K562 (cell line): ENCODE measurements around the gene TEKT2. TPM values are rescaled to one million over a fixed set of nuclear protein-coding genes. Genes with fewer than 3 reads are reported as not detected.
A peak's percentile ranks its signal among the peaks of the same experiment; 100 is the strongest.

Source experiments
- BCOR ChIP-seq: fragments of 450-650 bp; IDR thresholded peaks from 2 replicates; pipeline ENCODE4 v1.6.1; 2016
- CBX2 ChIP-seq: fragments of 200-600 bp; sonication (generic); IDR thresholded peaks from one replicate; pipeline ENCODE4 v1.6.1; 2012; ENCODE audit warnings: mild to moderate bottlenecking, low read length, inconsistent platforms; ENCODE audit not compliant: insufficient read depth, poor library complexity, severe bottlenecking
- FOXK1 ChIP-seq: sonication (generic); formaldehyde crosslinking; IDR thresholded peaks from 2 replicates; pipeline ENCODE4 v1.8.0; 2022; ENCODE audit warnings: missing genetic modification reagents, mild to moderate bottlenecking, borderline replicate concordance
- MLLT1 ChIP-seq, 2 experiments: fragments of 450-650 bp; IDR thresholded peaks; 2 replicates each; pipeline ENCODE4 v1.6.1; 2016
- NFXL1 ChIP-seq: fragments of 450-650 bp; formaldehyde crosslinking; IDR thresholded peaks from 2 replicates; pipeline ENCODE4 v1.4.0; 2021; ENCODE audit warnings: mild to moderate bottlenecking
- SAFB2 ChIP-seq: fragments of 200-400 bp; formaldehyde crosslinking; IDR thresholded peaks from 2 replicates; pipeline ENCODE4 v1.6.1; 2018; ENCODE audit warnings: borderline replicate concordance, low read length, low read depth, moderate library complexity; ENCODE audit not compliant: severe bottlenecking
- SP1 ChIP-seq: sonication (generic); formaldehyde crosslinking; IDR thresholded peaks from 2 replicates; pipeline ENCODE4 v1.8.1; 2022; ENCODE audit warnings: mild to moderate bottlenecking, missing genetic modification reagents
- TAL1 ChIP-seq: fragments of 450-650 bp; IDR thresholded peaks from 2 replicates; pipeline ENCODE4 v1.6.1; 2016; ENCODE audit warnings: mild to moderate bottlenecking
- USF2 ChIP-seq: sonication (generic); formaldehyde crosslinking; IDR thresholded peaks from 2 replicates; pipeline ENCODE4 v1.5.0; 2020; ENCODE audit warnings: missing genetic modification reagents
- YY1 ChIP-seq, 3 experiments: IDR thresholded peaks; 2 replicates each; pipeline ENCODE4 v1.6.1; 2011; ENCODE audit warnings: low read length in 2 of 3, mild to moderate bottlenecking in 2 of 3, moderate library complexity in 2 of 3, borderline replicate concordance in 1 of 3, control low read depth in 1 of 3, low read depth in 1 of 3; ENCODE audit not compliant: insufficient read depth in 3 of 3, insufficient replicate concordance in 2 of 3, control insufficient read depth in 1 of 3, insufficient read length in 1 of 3; ENCODE audit errors: extremely low read depth in 1 of 3
- ZBTB2 ChIP-seq: fragments of 450-650 bp; IDR thresholded peaks from 2 replicates; pipeline ENCODE4 v1.6.1; 2016; ENCODE audit warnings: antibody characterized with exemption
- ZBTB26 ChIP-seq: fragments of 450-650 bp; formaldehyde crosslinking; IDR thresholded peaks from 2 replicates; pipeline ENCODE4 v1.4.0; 2022; ENCODE audit warnings: missing genetic modification characterization
- ZBTB34 ChIP-seq: fragments of 250-450 bp; sonication (Bioruptor Pico); IDR thresholded peaks from 2 replicates; pipeline ENCODE4 v1.8.0; 2021; ENCODE audit warnings: mild to moderate bottlenecking, moderate library complexity
- ZFX ChIP-seq: sonication (generic); formaldehyde crosslinking; IDR thresholded peaks from 2 replicates; pipeline ENCODE4 v1.8.0; 2022; ENCODE audit warnings: mild to moderate bottlenecking, missing genetic modification reagents, moderate library complexity
- ZNF253 ChIP-seq: fragments of 250-450 bp; sonication (Bioruptor Pico); conservative IDR thresholded peaks from 2 replicates; pipeline ENCODE4 v1.6.1; 2021; ENCODE audit warnings: mild to moderate bottlenecking
- ZNF408 ChIP-seq: fragments of 250-450 bp; sonication (Bioruptor Pico); IDR thresholded peaks from 2 replicates; pipeline ENCODE4 v1.4.0; 2020; ENCODE audit warnings: low read depth, mild to moderate bottlenecking, moderate library complexity
- ZNF695 ChIP-seq: fragments of 450-650 bp; formaldehyde crosslinking; IDR thresholded peaks from 2 replicates; pipeline ENCODE4 v1.4.0; 2020; ENCODE audit warnings: mild to moderate bottlenecking, moderate library complexity
- ZNF766 ChIP-seq: fragments of 200-800 bp; sonication (Bioruptor generic); conservative IDR thresholded peaks from 2 replicates; pipeline ENCODE4 v1.6.1; 2016; ENCODE audit warnings: missing genetic modification characterization, missing compliant biosample characterization
- ZSCAN29 ChIP-seq: fragments of 450-650 bp; IDR thresholded peaks from 2 replicates; pipeline ENCODE4 v1.6.1; 2017
- polyA plus RNA-seq, 8 experiments: library from polyadenylated mRNA; depleted of rRNA in 4 of 8; stranded (reverse) in 5 of 8; unstranded in 3 of 8; fragments of >200 nt; fragmentation: Nextera tagmentation in 2 of 8; fragmentation: Illumina TruSeq in 1 of 8; extraction: Ambion mirVana in 2 of 8; extraction: Trizol in 1 of 8; gene quantifications; 2 replicates each; pipeline versions ENCODE4 v1.2.1 to v1.2.3, GENCODE V29; 2011 to 2014; ENCODE audit warnings: inconsistent platforms in 1 of 8, missing spikeins in 1 of 8
- total RNA-seq, 7 experiments: library from RNA; depleted of rRNA in 6 of 7; stranded (reverse); fragments of >200 nt in 6 of 7; fragmentation: Illumina TruSeq in 2 of 7; extraction: Trizol in 2 of 7; gene quantifications; 2 replicates each; pipeline versions ENCODE4 v1.2.1 to v1.2.3, GENCODE V29; 2011 to 2021; ENCODE audit warnings: low replicate concordance in 1 of 7

TEKT2 gene
- total and polyA plus RNA-seq, 9 of the 15 experiments (the other 6 are each of a cell fraction or from before 2014, with no cell fraction given) = 0.06 to 0.94 (median 0.30) TPM; not detected in 1

- TF ChIP-seq SP1 (CRISPR knock-in tag) (peak; percentile 60; the same call in 1 of the 2 replicates), YY1 (IDR thresholded peaks at IDR 0.05; ENCODE audit: borderline replicate concordance in 1 of 3, control insufficient read depth in 1 of 3, extremely low read depth in 1 of 3, insufficient read depth in 3 of 3, insufficient read length in 1 of 3, insufficient replicate concordance in 2 of 3, low read depth in 1 of 3, low read length in 2 of 3) (peak in 2 of 3 experiments; percentile 70 to 77), ZBTB26 (no peak), FOXK1 (no peak), TAL1 (peak; percentile 20; the same call in 1 of the 2 replicates), SAFB2 (no peak), MLLT1 (IDR thresholded peaks at IDR 0.05) (0 out of 4 replicates have a peak, but pooled peaks of 1 of the 2 experiments have one; percentile 56), BCOR (peak; percentile 54; the same call in 1 of the 2 replicates), ZNF695 (no peak), NFXL1 (no peak), CBX2 (no peak), ZBTB2 (peak; percentile 43; the same call in 1 of the 2 replicates), ZNF766 (CRISPR knock-in tag) (no peak), ZNF408 (CRISPR knock-in tag) (no peak), ZFX (CRISPR knock-in tag) (no peak), ZBTB34 (CRISPR knock-in tag) (no peak), ZSCAN29 (no peak), ZNF253 (CRISPR knock-in tag) (no peak), USF2 (no peak)
These were observed 15.9 kb downstream of the TEKT2 start (continued) for GRCh38 chr1:36099681-36100341.
